Keratinocyte (primary cell): ENCODE results near the gene VSIG4.

ENCODE experiments used
- CTCF ChIP-seq, 3 experiments: IDR thresholded peaks in 1 of 3; conservative IDR thresholded peaks in 1 of 3; optimal IDR thresholded peaks in 1 of 3; 2 replicates in 2 of 3; 3 replicates in 1 of 3; pipeline versions ENCODE3 to v1.5.1; 2011; ENCODE audit warnings: low read length in 3 of 3, mild to moderate bottlenecking in 3 of 3, moderate library complexity in 2 of 3, control low read depth in 1 of 3, inconsistent platforms in 1 of 3; ENCODE audit not compliant: insufficient read depth in 2 of 3; ENCODE audit errors: extremely low read depth in 1 of 3
- EZH2 ChIP-seq: IDR thresholded peaks from one replicate; pipeline ENCODE4 v1.6.1; 2012; ENCODE audit warnings: inconsistent platforms, mild to moderate bottlenecking, low read length, moderate library complexity

- TF ChIP-seq EZH2 (no peak), CTCF (optimal IDR thresholded peaks at IDR 0.05 in 1 of 3, IDR thresholded peaks at IDR 0.05 in 1 of 3, conservative IDR thresholded peaks at IDR 0.05 in 1 of 3; ENCODE audit: extremely low read depth in 1 of 3, insufficient read depth in 2 of 3, low read length in 3 of 3) (no peak)
Observed at GRCh38 chrX:66020631-66021334, 19.1 kb downstream of the VSIG4 start.
